Muscle layer of duodenum (tissue), 2 donors: ENCODE results near the gene SLC9A5.

ENCODE experiments used
- H3K27ac ChIP-seq: one replicate; pipeline ENCODE4 v1.7.0; 2013; ENCODE audit warnings: mild to moderate bottlenecking, low read length
- H3K27me3 ChIP-seq: one replicate; pipeline ENCODE4 v1.7.0; 2013; ENCODE audit warnings: low read depth, mild to moderate bottlenecking, control low read depth, low read length
- H3K36me3 ChIP-seq, 2 donors: one replicate each; pipeline ENCODE4 v1.7.0; 2013; ENCODE audit warnings: low read length in 2 of 2, control low read depth in 1 of 2, mild to moderate bottlenecking in 1 of 2; ENCODE audit not compliant: insufficient read depth in 2 of 2, control insufficient read depth in 1 of 2
- H3K4me1 ChIP-seq, 2 donors: one replicate each; pipeline ENCODE4 v1.7.0; 2013; ENCODE audit warnings: low read length in 2 of 2, mild to moderate bottlenecking in 2 of 2, control low read depth in 1 of 2, moderate library complexity in 1 of 2; ENCODE audit not compliant: insufficient read depth in 2 of 2, control insufficient read depth in 1 of 2
- H3K4me3 ChIP-seq, 2 donors: one replicate each; pipeline ENCODE4 v1.7.0; 2013; ENCODE audit warnings: low read length in 2 of 2, low read depth in 1 of 2, mild to moderate bottlenecking in 1 of 2
- H3K9me3 ChIP-seq, 2 donors: one replicate each; pipeline ENCODE4 v1.7.0; 2013; ENCODE audit warnings: low read length in 2 of 2, control low read depth in 1 of 2, mild to moderate bottlenecking in 1 of 2; ENCODE audit not compliant: control insufficient read depth in 1 of 2
- donor health status: healthy.

The SLC9A5 gene

DNA sequence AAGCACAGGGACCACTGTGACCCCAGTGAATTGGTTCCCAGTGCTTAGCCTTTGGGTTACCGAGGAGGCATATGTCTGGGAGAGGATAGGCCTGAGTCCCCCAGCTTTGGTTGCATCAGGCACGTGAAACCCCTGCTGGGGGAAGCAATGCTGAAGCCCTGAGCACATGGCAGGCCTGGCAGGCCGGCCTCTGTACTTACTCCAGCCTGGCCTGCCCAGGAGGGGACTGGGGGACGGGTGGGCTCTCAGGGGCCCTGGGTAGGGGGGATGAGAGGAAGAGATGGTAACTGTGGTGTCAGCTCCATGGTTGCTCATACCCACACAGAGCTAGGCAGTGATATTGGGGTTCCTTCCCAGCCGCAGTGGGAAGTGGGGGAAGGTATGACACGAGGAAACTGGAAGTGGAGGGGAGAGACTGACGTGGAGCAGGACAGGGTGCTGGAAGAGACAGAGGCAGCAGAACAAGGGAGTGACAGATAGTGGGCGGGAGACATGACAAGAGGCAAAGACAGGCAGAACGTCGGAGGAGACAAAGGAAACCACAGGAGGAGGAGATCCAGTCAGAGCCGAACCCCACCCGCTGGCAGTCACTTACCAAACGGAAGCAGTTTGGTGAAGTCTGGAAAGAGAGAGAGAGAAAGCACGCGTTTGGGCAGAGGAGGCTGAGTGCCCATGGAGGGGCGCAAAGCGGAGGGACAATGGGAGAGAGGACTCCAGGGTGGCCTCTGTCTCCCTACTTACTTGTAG is 12.8 kb upstream of the SLC9A5 start:
- Histone ChIP-seq H3K4me1 (peaks cover 0 to 5% of the 10 kb centered on the region in 2 donors), H3K36me3 (peaks cover 52 to 66% of the 10 kb centered on the region in 2 donors), H3K27ac (no peak overlapping the region), H3K4me3 (no peak overlapping the region), H3K9me3 (no peaks in the 10 kb centered on the region), H3K27me3 (no peaks in the 10 kb centered on the region)

- Histone ChIP-seq H3K36me3 (peaks cover 44 to 63% of the 10 kb centered on the region in 2 donors), H3K27me3 (no peaks in the 10 kb centered on the region), H3K4me1 (peaks cover 0 to 11% of the 10 kb centered on the region in 2 donors), H3K9me3 (no peaks in the 10 kb centered on the region), H3K4me3 (no peak overlapping the region), H3K27ac (no peak overlapping the region)
Measured at GRCh38 chr16:67236563-67237395, 12.0 kb upstream of the SLC9A5 start.

DNA sequence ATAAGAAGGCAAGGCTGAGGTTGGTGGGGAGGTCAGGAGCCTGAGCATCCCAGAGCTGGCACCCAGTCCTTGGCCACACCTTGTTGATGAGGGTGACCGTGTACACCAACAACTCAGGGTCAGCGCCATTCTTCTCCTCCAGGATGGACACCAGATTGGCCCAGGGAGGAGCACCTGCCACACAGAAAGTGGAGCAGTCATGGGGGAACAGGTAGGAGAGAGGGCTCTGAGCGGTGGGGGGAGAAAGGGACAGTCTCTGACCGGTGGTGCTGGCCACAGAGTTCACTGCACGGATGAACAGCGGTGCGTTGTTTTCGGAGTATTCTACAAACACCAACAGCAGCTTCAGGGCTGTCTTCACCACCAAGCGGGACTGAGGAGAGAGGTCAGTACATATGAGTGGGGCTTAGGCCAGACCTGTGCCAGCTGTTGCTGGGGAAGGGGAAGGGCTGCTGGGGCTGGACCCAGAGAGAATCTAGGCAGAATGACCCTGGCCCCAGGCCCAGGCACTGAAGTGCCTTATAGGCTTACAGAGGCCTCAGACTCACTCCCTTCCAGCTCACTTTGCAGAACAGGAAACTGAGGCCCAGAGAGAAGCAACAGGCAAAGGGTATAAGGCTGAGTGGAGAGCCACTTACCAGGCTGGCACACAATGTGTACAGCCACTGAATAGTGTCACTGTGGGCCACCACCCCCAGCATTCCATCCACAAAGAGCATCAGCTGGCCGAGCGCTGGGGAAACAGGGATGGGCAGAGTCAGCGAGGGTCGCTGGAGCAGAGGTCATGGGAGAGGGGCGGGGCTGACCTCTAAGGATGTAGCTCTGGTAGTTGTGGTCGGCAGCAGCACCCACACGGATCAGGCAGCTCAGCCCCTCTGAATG is 11.1 kb upstream of the SLC9A5 start:
- Histone ChIP-seq H3K9me3 (no peaks in the 10 kb centered on the region), H3K4me1 (peaks cover 0 to 11% of the 10 kb centered on the region in 2 donors), H3K4me3 (no peak overlapping the region), H3K27ac (no peak overlapping the region), H3K36me3 (peaks cover 42 to 62% of the 10 kb centered on the region in 2 donors), H3K27me3 (no peaks in the 10 kb centered on the region)

GRCh38 chr16:67238278-67238575 is 10.6 kb upstream of the SLC9A5 start:
- Histone ChIP-seq H3K4me1 (peaks cover 0 to 11% of the 10 kb centered on the region in 2 donors), H3K9me3 (no peaks in the 10 kb centered on the region), H3K27me3 (no peaks in the 10 kb centered on the region), H3K27ac (no peak overlapping the region), H3K36me3 (peaks cover 41 to 60% of the 10 kb centered on the region in 2 donors), H3K4me3 (no peak overlapping the region)

DNA sequence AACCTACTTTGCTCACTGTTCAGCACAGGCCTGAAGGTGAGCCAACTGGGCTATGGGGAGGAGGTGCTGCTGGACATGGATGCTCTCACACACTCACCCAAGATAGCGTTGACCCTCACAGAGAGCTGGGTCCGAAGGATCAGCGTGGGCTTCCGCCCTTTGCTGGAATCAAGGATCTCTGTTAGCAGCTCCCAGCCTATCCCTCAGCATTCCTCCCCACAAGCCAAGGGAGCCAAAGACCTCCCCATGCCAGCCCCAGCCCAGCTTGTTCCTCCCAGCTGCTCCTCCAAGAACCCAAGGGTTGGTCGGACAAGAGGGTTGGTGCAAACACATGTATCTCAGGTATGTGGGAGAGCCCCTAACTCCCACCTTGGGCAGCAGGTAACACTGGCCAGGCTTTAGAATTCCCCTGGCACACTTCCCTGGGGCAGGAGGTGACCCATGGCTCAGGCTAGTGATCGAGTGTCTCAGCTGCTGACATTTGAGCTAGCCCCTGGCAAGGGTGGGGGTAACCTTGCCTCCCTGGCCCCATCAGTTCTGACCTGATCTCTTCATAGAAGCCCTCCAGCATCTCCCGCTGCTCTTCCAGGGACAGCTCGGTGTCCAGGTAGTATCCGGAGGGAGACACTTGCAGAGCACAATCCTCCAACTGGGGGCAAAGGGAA is 9.8 kb upstream of the SLC9A5 start:
- H3K4me3 ChIP-seq, result no peak overlapping the region
- H3K27ac ChIP-seq, result no peak overlapping the region
- H3K36me3 ChIP-seq, result peaks cover 37 to 54% of the 10 kb centered on the region in 2 donors
- no peaks in the 10 kb centered on the region for H3K9me3 ChIP-seq
- no peaks in the 10 kb centered on the region for H3K27me3 ChIP-seq
- H3K4me1 ChIP-seq, result peaks cover 0 to 13% of the 10 kb centered on the region in 2 donors

DNA sequence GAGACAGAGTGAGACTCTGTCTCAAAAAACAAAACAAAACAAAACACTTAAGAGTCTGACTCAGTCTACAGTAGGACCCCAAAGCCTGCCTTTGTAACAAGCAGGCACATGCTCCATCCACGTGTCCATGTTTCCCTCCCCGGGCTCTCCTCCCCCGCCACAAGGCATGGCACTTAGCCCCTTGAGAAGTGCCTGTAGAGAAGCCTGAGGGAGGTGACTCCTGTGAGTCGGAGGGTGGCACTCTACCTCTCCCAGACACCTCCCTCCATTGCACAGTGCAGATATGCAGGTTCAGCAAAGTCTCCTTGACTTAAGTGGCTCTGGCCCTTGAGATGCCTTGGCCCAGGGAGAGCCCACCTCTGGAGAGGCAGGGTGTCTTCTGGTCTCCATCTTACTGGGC is 8.3 kb upstream of the SLC9A5 start:
- peak overlapping the region; percentile 2 for H3K27ac ChIP-seq
- H3K4me1 ChIP-seq, result peaks cover 9 to 24% of the 10 kb centered on the region in 2 donors
- no peaks in the 10 kb centered on the region for H3K27me3 ChIP-seq
- no peak overlapping the region for H3K4me3 ChIP-seq
- H3K36me3 ChIP-seq, result peaks cover 35 to 46% of the 10 kb centered on the region in 2 donors
- no peaks in the 10 kb centered on the region for H3K9me3 ChIP-seq

DNA sequence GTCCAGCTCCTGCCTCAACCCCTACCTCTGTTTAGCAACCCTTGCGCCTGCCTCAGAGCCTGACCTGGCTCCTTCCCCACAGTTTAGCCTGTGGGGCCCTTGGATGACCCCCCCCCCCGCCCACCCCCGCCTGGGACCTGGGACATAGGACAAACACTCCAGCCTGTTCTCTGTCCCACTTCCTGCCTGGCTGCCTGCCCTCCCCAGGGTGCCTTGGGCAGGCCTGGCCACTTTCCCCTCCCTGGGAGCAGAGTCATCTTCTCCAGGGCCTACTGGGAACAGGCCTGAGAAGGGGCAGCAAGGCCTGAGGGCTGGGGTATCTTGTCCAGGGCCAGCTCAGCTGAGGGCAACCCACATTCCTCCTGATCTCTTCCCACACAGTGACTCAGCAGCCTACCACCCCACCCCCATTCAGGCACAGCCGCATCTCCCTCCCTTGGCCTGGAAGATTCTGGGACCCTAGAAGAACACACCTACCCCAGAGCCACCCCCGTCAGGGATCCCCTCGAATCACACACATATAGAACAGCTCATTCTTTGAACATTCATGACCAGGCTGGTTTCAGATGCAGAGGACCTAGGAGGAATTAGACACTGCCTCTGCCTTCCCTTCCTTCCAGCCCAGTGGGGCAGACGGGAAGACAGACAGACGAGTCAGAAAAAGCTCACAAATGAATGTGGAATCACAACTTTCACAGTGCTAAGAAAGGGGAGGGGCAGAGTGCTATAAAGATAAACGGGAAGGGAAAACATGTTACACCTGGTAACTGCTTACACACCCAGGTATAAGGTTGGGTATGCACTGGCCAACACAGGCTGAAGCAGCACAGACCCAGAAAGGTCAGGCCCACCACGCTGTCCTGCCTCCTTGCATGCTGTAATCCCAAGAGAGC is 7.5 kb upstream of the SLC9A5 start:
- Histone ChIP-seq H3K4me3 (no peak overlapping the region), H3K9me3 (no peaks in the 10 kb centered on the region), H3K27me3 (no peaks in the 10 kb centered on the region), H3K4me1 (peaks cover 9 to 30% of the 10 kb centered on the region in 2 donors), H3K27ac (peak overlapping the region; percentile 40), H3K36me3 (peaks cover 28 to 39% of the 10 kb centered on the region in 2 donors)

DNA sequence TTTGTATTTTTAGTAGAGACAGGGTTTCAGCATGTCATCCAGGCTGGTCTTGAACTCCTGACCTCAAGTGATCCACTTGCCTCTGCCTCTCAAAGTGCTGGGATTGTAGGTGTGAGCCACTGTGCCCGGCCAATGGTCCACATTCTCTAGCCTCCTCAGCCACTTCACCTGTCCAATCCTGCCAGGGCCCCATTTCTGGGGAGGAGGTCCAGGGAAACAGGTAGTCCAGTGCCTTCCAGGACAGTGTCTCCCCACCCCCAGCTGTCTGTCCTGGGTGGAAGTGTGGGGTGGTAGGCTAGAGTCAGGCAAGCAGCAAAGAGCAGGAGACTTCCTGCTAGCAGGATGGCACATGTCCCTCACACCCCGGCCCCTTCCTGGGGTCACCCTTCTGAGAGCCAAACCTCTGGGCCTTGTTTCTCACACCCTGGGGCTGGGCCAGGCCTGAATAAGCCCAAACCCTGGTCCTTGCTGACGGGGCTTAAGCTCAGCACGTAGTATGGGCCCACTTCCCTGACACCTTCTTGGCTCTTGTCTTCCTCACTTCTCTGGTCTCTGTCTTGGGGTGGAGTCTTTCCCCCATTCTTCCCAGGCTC is 6.5 kb upstream of the SLC9A5 start:
- H3K9me3 ChIP-seq, result no peaks in the 10 kb centered on the region
- peak overlapping the region; percentile 23 for H3K27ac ChIP-seq
- peaks cover 9 to 30% of the 10 kb centered on the region in 2 donors for H3K4me1 ChIP-seq
- no peaks in the 10 kb centered on the region for H3K27me3 ChIP-seq
- no peak overlapping the region for H3K4me3 ChIP-seq
- peaks cover 25 to 30% of the 10 kb centered on the region in 2 donors for H3K36me3 ChIP-seq

DNA sequence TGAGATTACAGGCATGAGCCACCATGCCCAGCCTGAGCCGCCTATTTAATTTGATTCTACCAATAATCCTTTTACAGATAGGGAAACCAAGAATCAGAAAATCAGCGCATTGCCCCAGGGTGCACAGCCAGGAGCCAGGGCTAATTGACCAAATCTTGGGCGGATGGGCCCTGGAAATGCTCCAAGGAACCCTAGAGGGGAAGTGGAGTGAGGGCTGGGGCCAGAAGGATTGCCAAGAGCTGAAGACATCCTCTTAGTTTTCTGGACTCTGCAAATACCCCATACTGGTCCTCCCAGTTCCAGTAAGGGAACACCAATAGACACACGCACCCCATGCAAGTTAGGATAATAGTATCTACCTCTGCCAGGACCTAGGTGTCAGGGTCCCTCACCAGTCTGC is 5.3 kb upstream of the SLC9A5 start:
- Histone ChIP-seq H3K27ac (peak overlapping the region; percentile 88), H3K4me1 (peaks cover 15 to 40% of the 10 kb centered on the region in 2 donors), H3K36me3 (peaks cover 14 to 19% of the 10 kb centered on the region in 2 donors), H3K27me3 (no peaks in the 10 kb centered on the region), H3K4me3 (no peak overlapping the region), H3K9me3 (no peaks in the 10 kb centered on the region)
